GM10847 (cell line): ENCODE results near the gene GLOD4.

ENCODE experiments used
- POLR2A ChIP-seq: IDR thresholded peaks from 2 replicates; pipeline ENCODE4 v1.6.1; 2011; ENCODE audit not compliant: insufficient read length; ENCODE audit errors: extremely low read depth

GLOD4 gene

GRCh38 chr17:806346-806745 lies 24.3 kb upstream of the GLOD4 start:
- no peak for TF ChIP-seq POLR2A

GRCh38 chr17:804541-805435 lies 22.7 kb upstream of the GLOD4 start:
- TF ChIP-seq POLR2A: no peak

- no peak for TF ChIP-seq POLR2A
Observed at GRCh38 chr17:802901-803881, 21.1 kb upstream of the GLOD4 start.

- TF ChIP-seq POLR2A: no peak
Observed at GRCh38 chr17:802481-802880, 20.4 kb upstream of the GLOD4 start.

- TF ChIP-seq POLR2A: no peak
Observed at GRCh38 chr17:801660-802059, 19.6 kb upstream of the GLOD4 start.

- TF ChIP-seq POLR2A: no peak
Observed at GRCh38 chr17:800446-801242, 18.6 kb upstream of the GLOD4 start.

GRCh38 chr17:799261-799660 lies 17.2 kb upstream of the GLOD4 start:
- TF ChIP-seq POLR2A: no peak

GRCh38 chr17:798246-798645 lies 16.2 kb upstream of the GLOD4 start:
- no peak for TF ChIP-seq POLR2A

GRCh38 chr17:797236-797840 lies 15.3 kb upstream of the GLOD4 start:
- TF ChIP-seq POLR2A: no peak

- TF ChIP-seq POLR2A: no peak
Observed at GRCh38 chr17:796609-797008, 14.5 kb upstream of the GLOD4 start.

GRCh38 chr17:795721-796120 lies 13.6 kb upstream of the GLOD4 start:
- TF ChIP-seq POLR2A: no peak

GRCh38 chr17:795276-795675 lies 13.2 kb upstream of the GLOD4 start:
- TF ChIP-seq POLR2A: no peak

- no peak for TF ChIP-seq POLR2A
Observed at GRCh38 chr17:794876-795275, 12.8 kb upstream of the GLOD4 start.

- TF ChIP-seq POLR2A: no peak
Observed at GRCh38 chr17:792277-792676, 10.2 kb upstream of the GLOD4 start.

GRCh38 chr17:791829-792228 lies 9.7 kb upstream of the GLOD4 start:
- no peak for TF ChIP-seq POLR2A

GRCh38 chr17:789160-789840 lies 7.2 kb upstream of the GLOD4 start:
- no peak for TF ChIP-seq POLR2A
